ENCODE results near the gene HBE1. TPM values are rescaled to one million over a fixed set of nuclear protein-coding genes. Genes with fewer than 3 reads are reported as not detected.

HBE1 gene
- total and polyA plus RNA-seq, 9 of the 15 experiments (the other 6 are each of a cell fraction or from before 2014, with no cell fraction given): 612 to 10,250 (median 2,181) TPM

DNA sequence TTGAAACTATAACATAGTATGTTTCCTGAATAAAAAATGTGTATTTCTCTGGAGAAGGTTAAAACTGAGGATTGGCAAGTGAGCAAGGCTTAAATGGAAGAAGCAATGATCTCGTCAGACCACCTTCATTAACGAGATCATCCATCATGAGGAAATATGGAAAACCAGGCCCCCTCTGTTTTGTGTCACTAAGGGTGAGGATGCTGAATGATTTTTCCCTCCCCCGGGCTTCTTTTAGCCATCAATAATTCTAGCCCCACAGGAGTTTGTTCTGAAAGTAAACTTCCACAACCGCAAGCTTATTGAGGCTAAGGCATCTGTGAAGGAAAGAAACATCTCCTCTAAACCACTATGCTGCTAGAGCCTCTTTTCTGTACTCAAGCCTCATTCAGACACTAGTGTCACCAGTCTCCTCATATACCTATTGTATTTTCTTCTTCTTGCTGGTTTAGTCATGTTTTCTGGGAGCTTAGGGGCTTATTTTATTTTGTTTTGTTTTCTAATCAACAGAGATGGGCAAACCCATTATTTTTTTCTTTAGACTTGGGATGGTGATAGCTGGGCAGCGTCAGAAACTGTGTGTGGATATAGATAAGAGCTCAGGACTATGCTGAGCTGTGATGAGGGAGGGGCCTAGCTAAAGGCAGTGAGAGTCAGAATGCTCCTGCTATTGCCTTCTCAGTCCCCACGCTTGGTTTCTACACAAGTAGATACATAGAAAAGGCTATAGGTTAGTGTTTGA is 5.8 kb upstream of the HBE1 start (continued):
- TF ChIP-seq, protein P1, sequence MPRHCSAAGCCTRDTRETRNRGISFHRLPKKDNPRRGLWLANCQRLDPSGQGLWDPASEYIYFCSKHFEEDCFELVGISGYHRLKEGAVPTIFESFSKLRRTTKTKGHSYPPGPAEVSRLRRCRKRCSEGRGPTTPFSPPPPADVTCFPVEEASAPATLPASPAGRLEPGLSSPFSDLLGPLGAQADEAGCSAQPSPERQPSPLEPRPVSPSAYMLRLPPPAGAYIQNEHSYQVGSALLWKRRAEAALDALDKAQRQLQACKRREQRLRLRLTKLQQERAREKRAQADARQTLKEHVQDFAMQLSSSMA (CRISPR knock-in tag; IDR thresholded peaks at IDR 0.05): no peak
- TF ChIP-seq PYGO2 (tag; IDR thresholded peaks at IDR 0.05) (no peak), MED1 (CRISPR knock-in tag; IDR thresholded peaks at IDR 0.05; ENCODE audit: borderline replicate concordance) (no peak), MTA2 (IDR thresholded peaks at IDR 0.05; ENCODE audit: low read depth) (peak; percentile 83), MIER1 (IDR thresholded peaks at IDR 0.05; ENCODE audit: low read depth) (no peak), MYC (IDR thresholded peaks at IDR 0.05; ENCODE audit: low read depth, low read length) (peak; percentile 52; the same call in 1 of the 2 replicates), MYC (CRISPR knock-in tag; IDR thresholded peaks at IDR 0.05; ENCODE audit: borderline replicate concordance, low read depth) (no peak), ZBTB1 (CRISPR knock-in tag; IDR thresholded peaks at IDR 0.05; ENCODE audit: borderline replicate concordance, low read depth) (no peak), ZNF507 (tag; conservative IDR thresholded peaks at IDR 0.05) (no peak), CBX3 (IDR thresholded peaks at IDR 0.05; ENCODE audit: borderline replicate concordance in 1 of 2, low read length in 2 of 2) (peak in 1 of 2 experiments; percentile 63; a peak in 1 of 3 replicates), ESRRA (IDR thresholded peaks at IDR 0.05; ENCODE audit: borderline replicate concordance, low read depth) (no peak), ZNF347 (CRISPR knock-in tag; IDR thresholded peaks at IDR 0.05; ENCODE audit: low read depth) (no peak), HDAC8 (tag; IDR thresholded peaks at IDR 0.05) (no peak), FOXK2 (conservative IDR thresholded peaks at IDR 0.05 in 1 of 2, IDR thresholded peaks at IDR 0.05 in 1 of 2; ENCODE audit: low read depth in 2 of 2) (peak; percentile 70 to 71), RNF2 (IDR thresholded peaks at IDR 0.05) (no peak), CHD1 (IDR thresholded peaks at IDR 0.05; ENCODE audit: low read length) (peak; percentile 74), ZNF146 (CRISPR knock-in tag; IDR thresholded peaks at IDR 0.05; ENCODE audit: unreplicated experiment) (no peak), ZC3H4 (CRISPR knock-in tag; IDR thresholded peaks at IDR 0.05; ENCODE audit: borderline replicate concordance) (no peak)
- TF ChIP-seq, protein P2, sequence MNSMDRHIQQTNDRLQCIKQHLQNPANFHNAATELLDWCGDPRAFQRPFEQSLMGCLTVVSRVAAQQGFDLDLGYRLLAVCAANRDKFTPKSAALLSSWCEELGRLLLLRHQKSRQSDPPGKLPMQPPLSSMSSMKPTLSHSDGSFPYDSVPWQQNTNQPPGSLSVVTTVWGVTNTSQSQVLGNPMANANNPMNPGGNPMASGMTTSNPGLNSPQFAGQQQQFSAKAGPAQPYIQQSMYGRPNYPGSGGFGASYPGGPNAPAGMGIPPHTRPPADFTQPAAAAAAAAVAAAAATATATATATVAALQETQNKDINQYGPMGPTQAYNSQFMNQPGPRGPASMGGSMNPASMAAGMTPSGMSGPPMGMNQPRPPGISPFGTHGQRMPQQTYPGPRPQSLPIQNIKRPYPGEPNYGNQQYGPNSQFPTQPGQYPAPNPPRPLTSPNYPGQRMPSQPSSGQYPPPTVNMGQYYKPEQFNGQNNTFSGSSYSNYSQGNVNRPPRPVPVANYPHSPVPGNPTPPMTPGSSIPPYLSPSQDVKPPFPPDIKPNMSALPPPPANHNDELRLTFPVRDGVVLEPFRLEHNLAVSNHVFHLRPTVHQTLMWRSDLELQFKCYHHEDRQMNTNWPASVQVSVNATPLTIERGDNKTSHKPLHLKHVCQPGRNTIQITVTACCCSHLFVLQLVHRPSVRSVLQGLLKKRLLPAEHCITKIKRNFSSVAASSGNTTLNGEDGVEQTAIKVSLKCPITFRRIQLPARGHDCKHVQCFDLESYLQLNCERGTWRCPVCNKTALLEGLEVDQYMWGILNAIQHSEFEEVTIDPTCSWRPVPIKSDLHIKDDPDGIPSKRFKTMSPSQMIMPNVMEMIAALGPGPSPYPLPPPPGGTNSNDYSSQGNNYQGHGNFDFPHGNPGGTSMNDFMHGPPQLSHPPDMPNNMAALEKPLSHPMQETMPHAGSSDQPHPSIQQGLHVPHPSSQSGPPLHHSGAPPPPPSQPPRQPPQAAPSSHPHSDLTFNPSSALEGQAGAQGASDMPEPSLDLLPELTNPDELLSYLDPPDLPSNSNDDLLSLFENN (IDR thresholded peaks at IDR 0.05; ENCODE audit: low read depth in 2 of 2, low read length in 2 of 2): peak in 1 of 2 experiments; percentile 74; a peak in 1 of 4 replicates
- TF ChIP-seq, protein P3, sequence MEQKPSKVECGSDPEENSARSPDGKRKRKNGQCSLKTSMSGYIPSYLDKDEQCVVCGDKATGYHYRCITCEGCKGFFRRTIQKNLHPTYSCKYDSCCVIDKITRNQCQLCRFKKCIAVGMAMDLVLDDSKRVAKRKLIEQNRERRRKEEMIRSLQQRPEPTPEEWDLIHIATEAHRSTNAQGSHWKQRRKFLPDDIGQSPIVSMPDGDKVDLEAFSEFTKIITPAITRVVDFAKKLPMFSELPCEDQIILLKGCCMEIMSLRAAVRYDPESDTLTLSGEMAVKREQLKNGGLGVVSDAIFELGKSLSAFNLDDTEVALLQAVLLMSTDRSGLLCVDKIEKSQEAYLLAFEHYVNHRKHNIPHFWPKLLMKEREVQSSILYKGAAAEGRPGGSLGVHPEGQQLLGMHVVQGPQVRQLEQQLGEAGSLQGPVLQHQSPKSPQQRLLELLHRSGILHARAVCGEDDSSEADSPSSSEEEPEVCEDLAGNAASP (IDR thresholded peaks at IDR 0.05): no peak
- TF ChIP-seq, protein P4, sequence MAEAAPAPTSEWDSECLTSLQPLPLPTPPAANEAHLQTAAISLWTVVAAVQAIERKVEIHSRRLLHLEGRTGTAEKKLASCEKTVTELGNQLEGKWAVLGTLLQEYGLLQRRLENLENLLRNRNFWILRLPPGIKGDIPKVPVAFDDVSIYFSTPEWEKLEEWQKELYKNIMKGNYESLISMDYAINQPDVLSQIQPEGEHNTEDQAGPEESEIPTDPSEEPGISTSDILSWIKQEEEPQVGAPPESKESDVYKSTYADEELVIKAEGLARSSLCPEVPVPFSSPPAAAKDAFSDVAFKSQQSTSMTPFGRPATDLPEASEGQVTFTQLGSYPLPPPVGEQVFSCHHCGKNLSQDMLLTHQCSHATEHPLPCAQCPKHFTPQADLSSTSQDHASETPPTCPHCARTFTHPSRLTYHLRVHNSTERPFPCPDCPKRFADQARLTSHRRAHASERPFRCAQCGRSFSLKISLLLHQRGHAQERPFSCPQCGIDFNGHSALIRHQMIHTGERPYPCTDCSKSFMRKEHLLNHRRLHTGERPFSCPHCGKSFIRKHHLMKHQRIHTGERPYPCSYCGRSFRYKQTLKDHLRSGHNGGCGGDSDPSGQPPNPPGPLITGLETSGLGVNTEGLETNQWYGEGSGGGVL (CRISPR knock-in tag; IDR thresholded peaks at IDR 0.05): no peak

Measured in K562 (cell line).